HEK293 (cell line): ENCODE measurements around the gene FERMT3.

Experiments used
- CTCF ChIA-PET: fragments of 350-600 bp; formaldehyde crosslinking; extraction: SDS; loops from one replicate; lab custom pipeline; 2021; ENCODE audit warnings: antibody characterized with exemption; lab: Yijun Ruan, JAX
- POLR2A ChIA-PET: fragments of 300-600 bp; formaldehyde crosslinking; extraction: SDS; loops from one replicate; lab custom pipeline; 2020; ENCODE audit warnings: antibody characterized with exemption, inconsistent platforms; lab: Yijun Ruan, JAX
- H3K27ac ChIP-seq: fragments of 200-500 bp; sonication (Bioruptor generic); 2 replicates; pipeline ENCODE4 v1.5.1; 2014; ENCODE audit warnings: low read depth, low read length, control low read depth, inconsistent platforms; ENCODE audit errors: extremely low read depth
- H3K36me3 ChIP-seq, 2 experiments: fragments of 200-500 bp in 1 of 2; sonication (Bioruptor generic) in 1 of 2; 1 replicate in 1 of 2; 2 replicates in 1 of 2; pipeline ENCODE4 v1.5.1; 2014 to 2017; ENCODE audit warnings: inconsistent platforms in 2 of 2, low read length in 2 of 2; ENCODE audit not compliant: control insufficient read depth in 2 of 2, insufficient read depth in 1 of 2
- H3K4me1 ChIP-seq: fragments of 200-500 bp; sonication (Bioruptor generic); 2 replicates; pipeline ENCODE4 v1.5.1; 2014; ENCODE audit warnings: mild to moderate bottlenecking, low read length, inconsistent platforms; ENCODE audit not compliant: control insufficient read depth, insufficient read depth
- H3K4me3 ChIP-seq: 2 replicates; pipeline ENCODE4 v1.5.1; 2011; ENCODE audit warnings: low read depth, mild to moderate bottlenecking, control low read depth, low read length, moderate library complexity
- H3K9me3 ChIP-seq: fragments of 200-500 bp; sonication (Bioruptor generic); 2 replicates; pipeline ENCODE4 v1.5.1; 2014; ENCODE audit warnings: low read depth, low read length, inconsistent platforms; ENCODE audit not compliant: control insufficient read depth, insufficient read depth
- ELK4 ChIP-seq: IDR thresholded peaks from 2 replicates; pipeline ENCODE4 v1.6.1; 2011; ENCODE audit warnings: mild to moderate bottlenecking, low read depth, low read length, borderline replicate concordance
- IKZF3 ChIP-seq: fragments of 450-650 bp; IDR thresholded peaks from 2 replicates; pipeline ENCODE4 v1.5.0; 2018; ENCODE audit warnings: missing biosample characterization, mild to moderate bottlenecking, missing genetic modification characterization, moderate library complexity
- MZF1 ChIP-seq: fragments of 450-650 bp; formaldehyde crosslinking; IDR thresholded peaks from 2 replicates; pipeline ENCODE4 v1.5.1; 2017; ENCODE audit warnings: missing biosample characterization, missing genetic modification characterization, borderline replicate concordance
- PRDM2 ChIP-seq: fragments of 450-650 bp; formaldehyde crosslinking; IDR thresholded peaks from 2 replicates; pipeline ENCODE4 v1.5.1; 2016; ENCODE audit warnings: missing biosample characterization, missing genetic modification characterization, borderline replicate concordance
- REST ChIP-seq: fragments of 450-650 bp; formaldehyde crosslinking; IDR thresholded peaks from 2 replicates; pipeline ENCODE4 v1.5.1; 2016; ENCODE audit warnings: missing biosample characterization, missing genetic modification characterization
- SP3 ChIP-seq: fragments of 450-650 bp; formaldehyde crosslinking; IDR thresholded peaks from 2 replicates; pipeline ENCODE4 v1.5.1; 2016; ENCODE audit warnings: missing biosample characterization, missing genetic modification characterization
- ZIC2 ChIP-seq: fragments of 450-650 bp; formaldehyde crosslinking; IDR thresholded peaks from 2 replicates; pipeline ENCODE4 v1.5.1; 2016; ENCODE audit warnings: missing biosample characterization, missing genetic modification characterization
- ZNF169 ChIP-seq: fragments of 450-650 bp; formaldehyde crosslinking; IDR thresholded peaks from 2 replicates; pipeline ENCODE4 v1.5.1; 2016; ENCODE audit warnings: missing biosample characterization, missing genetic modification characterization
- ZNF174 ChIP-seq: fragments of 450-650 bp; formaldehyde crosslinking; IDR thresholded peaks from 2 replicates; pipeline ENCODE4 v1.5.0; 2017; ENCODE audit warnings: missing biosample characterization, mild to moderate bottlenecking, missing genetic modification characterization
- ZNF19 ChIP-seq: fragments of 450-650 bp; formaldehyde crosslinking; IDR thresholded peaks from 2 replicates; pipeline ENCODE4; 2016; ENCODE audit warnings: missing biosample characterization, missing genetic modification characterization, low read depth
- ZNF24 ChIP-seq: fragments of 450-650 bp; formaldehyde crosslinking; IDR thresholded peaks from 2 replicates; pipeline ENCODE4 v1.5.1; 2016; ENCODE audit warnings: missing biosample characterization, missing genetic modification characterization
- ZNF658 ChIP-seq: fragments of 450-650 bp; formaldehyde crosslinking; IDR thresholded peaks from 2 replicates; pipeline ENCODE4; 2016; ENCODE audit warnings: missing biosample characterization, missing genetic modification characterization

FERMT3 gene

GRCh38 chr11:64210301-64211020 is 3.9 kb downstream of the FERMT3 start:
- Histone ChIP-seq H3K9me3 (no peaks in the 10 kb centered on the region), H3K4me3 (no peak overlapping the region)
- CTCF ChIA-PET = interaction anchor here (0.7 to 1.2 kb wide), 2 partner anchors 90 to 1520 kb away, joined by 3 read pairs; partner anchors contain the start of gene CATSPERZ
- POLR2A ChIA-PET = interaction anchor here (0.5 to 1.1 kb wide), 3 partner anchors 9 to 93 kb away, joined by 3 to 5 read pairs (median 4); no protein-coding TSS in a partner anchor
- TF ChIP-seq ZIC2 (peak; percentile 73), PRDM2 (tag by site-specific recombination) (no peak), MZF1 (tag by site-specific recombination) (no peak)
- TF ChIP-seq, all 188 proteins: peak for 1
- Histone ChIP-seq H3K36me3 (peaks cover 0 to 19% of the 10 kb centered on the region in 2 experiments; a peak in 1 of 3 replicates), H3K4me1 (no peaks in the 10 kb centered on the region), H3K27ac (no peak overlapping the region)

- Histone ChIP-seq H3K36me3 (peaks cover 0 to 11% of the 10 kb centered on the region in 2 experiments; a peak in 1 of 3 replicates), H3K4me3 (no peak overlapping the region)
- POLR2A ChIA-PET = interaction anchor here (1.1 to 2.1 kb wide), 2 partner anchors 11 to 26 kb away, joined by 5 read pairs; partner anchors contain the start of gene STIP1
- CTCF ChIA-PET = interaction anchor here (0.8 to 1.5 kb wide), 2 partner anchors 25 to 34 kb away, joined by 3 read pairs; partner anchors contain the start of gene STIP1
- TF ChIP-seq REST (no peak), ZIC2 (peak; percentile 60)
- TF ChIP-seq, all 188 proteins: peak for 1
- H3K27ac ChIP-seq = no peak overlapping the region
- H3K9me3 ChIP-seq = no peaks in the 10 kb centered on the region
- no peaks in the 10 kb centered on the region for H3K4me1 ChIP-seq
Measured at GRCh38 chr11:64211181-64211872, 4.8 kb downstream of the FERMT3 start.

- POLR2A ChIA-PET = interaction anchor here (1.4 to 1.5 kb wide), 2 partner anchors 9 to 31 kb away, joined by 6 read pairs; partner anchors contain the start of genes NUDT22, STIP1 and TRPT1
- TF ChIP-seq ZNF174 (no peak), ZNF19 (tag by site-specific recombination) (no peak), ZNF169 (tag by site-specific recombination) (no peak), ZNF24 (tag by site-specific recombination) (no peak), SP3 (tag by site-specific recombination) (no peak), ELK4 (no peak), IKZF3 (tag by site-specific recombination) (no peak), ZNF658 (tag by site-specific recombination) (no peak)
- TF ChIP-seq, all 188 proteins: peak for 0
- Histone ChIP-seq H3K36me3 (peaks cover 0 to 9% of the 10 kb centered on the region in 2 experiments; a peak in 1 of 3 replicates), H3K4me3 (no peak overlapping the region), H3K27ac (no peak overlapping the region), H3K4me1 (no peaks in the 10 kb centered on the region), H3K9me3 (no peaks in the 10 kb centered on the region)
- CTCF ChIA-PET = interaction anchor here (0.5 to 5.2 kb wide), 6 partner anchors 12 to 969 kb away, joined by 3 to 37 read pairs (median 4); partner anchors contain the start of gene FERMT3
Measured at GRCh38 chr11:64216879-64217278, 10.4 kb downstream of the FERMT3 start.
